ENCODE results near the gene CCDC69. TPM values are rescaled to one million over a fixed set of nuclear protein-coding genes. Genes with fewer than 3 reads are reported as not detected.
A peak's percentile ranks its signal among the peaks of the same experiment; 100 is the strongest.

Gene CCDC69
- total and polyA plus RNA-seq, 2 donors (not counting 1 experiment from before 2014, with no cell fraction given): 58.7 to 125 TPM

GRCh38 chr5:151212406-151212798 is 11.5 kb downstream of the CCDC69 start:
- Histone ChIP-seq H3K4me1 (ENCODE audit: control insufficient read depth in 2 of 2, insufficient read depth in 2 of 2, low read length in 2 of 2) (peaks cover 98 to 100% of the 10 kb centered on the region in 2 donors), H2AFZ (ENCODE audit: insufficient read depth, low read depth, low read length, poor library complexity, severe bottlenecking) (no peak overlapping the region), H4K20me1 (ENCODE audit: control insufficient read depth, insufficient read depth, low read length, poor library complexity, severe bottlenecking) (no peaks in the 10 kb centered on the region), H3K79me2 (ENCODE audit: control insufficient read depth, insufficient read depth, low read length) (peaks cover 54% of the 10 kb centered on the region), H3K36me3 (replicated peaks in 1 of 2; ENCODE audit: control extremely low read depth in 1 of 2, control insufficient read depth in 1 of 2, extremely low read depth in 1 of 2, insufficient read depth in 2 of 2, low read length in 1 of 2) (peaks cover 0 to 28% of the 10 kb centered on the region in 2 experiments), H3K27ac (ENCODE audit: low read length in 2 of 2) (peak overlapping the region; percentile 96 to 99), H3K4me2 (replicated peaks; ENCODE audit: low read depth, low read length, poor library complexity, severe bottlenecking) (peak overlapping the region; percentile 80), H3K9me3 (ENCODE audit: control extremely low read depth in 1 of 3, control insufficient read depth in 2 of 3, insufficient read depth in 1 of 3, low read length in 2 of 3) (no peaks in the 10 kb centered on the region), H3K9ac (ENCODE audit: low read length) (peak overlapping the region; percentile 44), H3K27me3 (replicated peaks in 1 of 4; ENCODE audit: control extremely low read depth in 1 of 4, control insufficient read depth in 3 of 4, insufficient read depth in 4 of 4, low read length in 3 of 4) (no peaks in the 10 kb centered on the region), H3K4me3 (ENCODE audit: control extremely low read depth in 1 of 5, extremely low read depth in 1 of 5, insufficient read depth in 1 of 5, low read depth in 2 of 5, low read length in 4 of 5) (peak overlapping the region; percentile 16 to 62 (median 35))
- DNase-seq (no peak), ATAC-seq (ENCODE audit: low read depth) (no peak)
- CTCF ChIA-PET: interaction anchor here (1.0 to 22.9 kb wide), 9 partner anchors 11 to 96 kb away, joined by 3 to 299 read pairs (median 15); partner anchors contain the start of genes CCDC69 and GM2A
- 0% methylated on average over 2 of the region's 3 CpGs for whole genome bisulfite sequencing (ENCODE audit: insufficient coverage)
- intact Hi-C loops (cut with micrococcal nuclease): loop anchor here (5.0 kb wide), 2 partner anchors 55 to 800 kb away; partner anchors contain the start of genes ANXA6 and CD74
- no peaks in the 10 kb centered on the region for H3K27me3 Mint-ChIP-seq
- TF ChIP-seq EZH2 (IDR thresholded peaks at IDR 0.05; ENCODE audit: borderline replicate concordance, insufficient read depth, low read depth, low read length, poor library complexity, severe bottlenecking): no peak
- no peak for TF ChIP-seq CTCF (IDR thresholded peaks at IDR 0.05)
- peak overlapping the region; percentile 80 for H3K4me3 Mint-ChIP-seq
- peaks cover 90% of the 10 kb centered on the region for H3K4me1 Mint-ChIP-seq
- H3K9me3 Mint-ChIP-seq (ENCODE audit: insufficient read depth): no peaks in the 10 kb centered on the region
- H3K27ac Mint-ChIP-seq: peak overlapping the region; percentile 96
- POLR2A ChIA-PET: interaction anchor here (1.9 to 5.4 kb wide), 7 partner anchors 11 to 131 kb away, joined by 5 to 100 read pairs (median 26); partner anchors contain the start of genes ANXA6, CCDC69, GM2A and TNIP1

- Mint-ChIP-seq H3K9me3 (ENCODE audit: insufficient read depth) (no peaks in the 10 kb centered on the region), H3K4me1 (peaks cover 77% of the 10 kb centered on the region), H3K27me3 (no peaks in the 10 kb centered on the region), H3K27ac (peak overlapping the region; percentile 89), H3K4me3 (peak overlapping the region; percentile 66)
- H3K4me1 ChIP-seq (ENCODE audit: control insufficient read depth in 2 of 2, insufficient read depth in 2 of 2, low read length in 2 of 2): peaks cover 66 to 83% of the 10 kb centered on the region in 2 donors
- peaks cover 66% of the 10 kb centered on the region for H3K79me2 ChIP-seq (ENCODE audit: control insufficient read depth, insufficient read depth, low read length)
- peak overlapping the region; percentile 55 for H3K4me2 ChIP-seq (replicated peaks; ENCODE audit: low read depth, low read length, poor library complexity, severe bottlenecking)
- TF ChIP-seq EZH2 (IDR thresholded peaks at IDR 0.05; ENCODE audit: borderline replicate concordance, insufficient read depth, low read depth, low read length, poor library complexity, severe bottlenecking): no peak
- no peak for TF ChIP-seq CTCF (IDR thresholded peaks at IDR 0.05)
- H3K9ac ChIP-seq (ENCODE audit: low read length): peak overlapping the region; percentile 13
- H4K20me1 ChIP-seq (ENCODE audit: control insufficient read depth, insufficient read depth, low read length, poor library complexity, severe bottlenecking): no peaks in the 10 kb centered on the region
- H3K4me3 ChIP-seq (ENCODE audit: control extremely low read depth in 1 of 5, extremely low read depth in 1 of 5, insufficient read depth in 1 of 5, low read depth in 2 of 5, low read length in 4 of 5): peak overlapping the region in 1 of 5 experiments; percentile 6
- H3K9me3 ChIP-seq (ENCODE audit: control extremely low read depth in 1 of 3, control insufficient read depth in 2 of 3, insufficient read depth in 1 of 3, low read length in 2 of 3): no peaks in the 10 kb centered on the region
- H3K27ac ChIP-seq (ENCODE audit: low read length in 2 of 2): peak overlapping the region; percentile 54 to 99
- POLR2A ChIA-PET: interaction anchor here (1.3 to 1.6 kb wide), 3 partner anchors 9 to 16 kb away, joined by 3 to 6 read pairs (median 3); partner anchors contain the start of gene CCDC69
- no peak for ATAC-seq (ENCODE audit: low read depth)
- H2AFZ ChIP-seq (ENCODE audit: insufficient read depth, low read depth, low read length, poor library complexity, severe bottlenecking): peak overlapping the region; percentile 18
- CTCF ChIA-PET: interaction anchor here (1.2 to 22.9 kb wide), 3 partner anchors 28 to 83 kb away, joined by 6 to 299 read pairs (median 6); no protein-coding TSS in a partner anchor
- intact Hi-C loops (cut with micrococcal nuclease): no loop called here
- no peaks in the 10 kb centered on the region for H3K27me3 ChIP-seq (replicated peaks in 1 of 4; ENCODE audit: control extremely low read depth in 1 of 4, control insufficient read depth in 3 of 4, insufficient read depth in 4 of 4, low read length in 3 of 4)
- WGBS (ENCODE audit: insufficient coverage): 15% methylated on average over 2 of the region's 5 CpGs
- DNase-seq: no peak
- H3K36me3 ChIP-seq (replicated peaks in 1 of 2; ENCODE audit: control extremely low read depth in 1 of 2, control insufficient read depth in 1 of 2, extremely low read depth in 1 of 2, insufficient read depth in 2 of 2, low read length in 1 of 2): peaks cover 0 to 31% of the 10 kb centered on the region in 2 experiments
These were observed 15.4 kb downstream of the CCDC69 start for GRCh38 chr5:151208481-151208914.

Measured in B cell (primary cell).